DLD1 (cell line): Measurements from ENCODE around the gene OR12D2.
"Not testable (repeated sequence)": the region's sequence is repeated elsewhere in the genome, so short reads cannot be mapped to it uniquely, and the experiment has no call there.

Experiments
- in situ Hi-C: cut with HindIII; loops from 2 replicates; pipeline ENCODE4 v1.10.0; 2017; ENCODE audit warnings: low sequenced_read_pairs

The OR12D2 gene

GRCh38 chr6:29395331-29395730 is at the start of gene OR12D2:
Gene OR12D2 (plus strand): TSS chr6:29395631. CDS start chr6:29396700, 1,069 bp downstream.
- in situ Hi-C loops = no loop called here

DNA sequence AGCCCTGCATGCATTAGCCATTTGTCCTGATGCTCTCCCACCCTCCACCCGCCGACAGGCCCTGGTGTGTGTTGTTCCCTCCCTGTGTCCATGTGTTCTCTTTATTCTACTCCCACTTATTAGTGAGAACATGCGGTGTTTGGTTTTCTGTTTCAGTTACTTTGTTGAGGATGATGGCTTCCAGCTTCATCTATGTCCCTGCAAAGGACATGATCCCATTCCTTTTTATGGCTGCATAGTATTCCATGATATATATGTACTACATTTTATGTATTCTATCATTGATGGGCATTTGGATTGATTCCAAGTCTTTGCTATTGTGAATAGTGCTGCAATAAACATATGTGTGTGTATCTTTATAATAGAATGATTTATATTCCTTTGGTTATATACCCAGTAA is 46.1 kb upstream of the OR12D2 start:
- in situ Hi-C loops = not testable (repeated sequence)

GRCh38 chr6:29354980-29355379 is 40.5 kb upstream of the OR12D2 start:
- in situ Hi-C loops = no loop called here

DNA sequence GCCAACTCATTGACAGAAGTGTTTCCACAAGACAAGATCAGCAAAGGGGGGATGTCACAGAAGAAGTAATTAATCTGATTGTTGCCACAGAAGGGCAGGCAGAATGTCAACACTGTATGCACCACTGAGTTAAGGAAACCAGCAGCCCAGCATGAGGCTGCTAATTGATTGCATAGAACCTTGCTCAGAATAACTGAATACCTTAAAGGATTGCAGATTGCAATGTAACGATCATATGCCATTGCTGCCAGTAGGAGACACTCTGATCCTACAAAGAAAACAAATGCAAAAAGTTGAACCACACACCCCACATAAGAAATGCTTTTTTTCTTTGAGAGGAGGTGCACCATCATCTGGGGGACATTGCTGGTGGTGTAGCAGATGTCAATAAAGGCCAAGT is 39.8 kb upstream of the OR12D2 start:
- in situ Hi-C loops = no loop called here

- in situ Hi-C loops = no loop called here
These were observed 26.7 kb upstream of the OR12D2 start, which contains the start of gene OR5V1 for GRCh38 chr6:29368765-29369164. Gene OR5V1 (minus strand): TSS chr6:29368865. CDS start chr6:29356195, 12,670 bp downstream.

DNA sequence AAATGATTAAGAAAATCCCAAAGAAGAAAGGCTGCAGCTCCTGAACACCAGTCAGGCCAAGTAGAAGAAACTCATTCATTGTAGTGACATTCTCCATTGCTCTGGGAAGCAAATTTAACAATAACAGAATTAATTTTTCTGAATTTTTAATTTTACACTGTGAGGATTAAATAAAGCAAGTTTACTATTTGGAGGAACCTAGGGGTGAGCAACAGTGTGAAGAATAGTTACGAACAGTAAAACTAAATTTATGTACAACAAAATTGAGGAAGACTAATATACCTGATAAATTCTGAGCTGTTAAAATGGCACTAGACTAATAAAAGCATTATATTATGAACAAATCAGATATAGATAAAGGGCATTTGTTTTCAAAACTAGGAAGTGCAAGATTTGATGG is 20.2 kb upstream of the OR12D2 start, which contains the start of gene OR12D3:
Gene OR12D3 (minus strand): TSS at position 101 of the 400 bp plus-strand sequence. CDS start 4 bp downstream, at position 97.
- in situ Hi-C loops = no loop called here

GRCh38 chr6:29376003-29376402 is 19.4 kb upstream of the OR12D2 start:
- in situ Hi-C loops = no loop called here

DNA sequence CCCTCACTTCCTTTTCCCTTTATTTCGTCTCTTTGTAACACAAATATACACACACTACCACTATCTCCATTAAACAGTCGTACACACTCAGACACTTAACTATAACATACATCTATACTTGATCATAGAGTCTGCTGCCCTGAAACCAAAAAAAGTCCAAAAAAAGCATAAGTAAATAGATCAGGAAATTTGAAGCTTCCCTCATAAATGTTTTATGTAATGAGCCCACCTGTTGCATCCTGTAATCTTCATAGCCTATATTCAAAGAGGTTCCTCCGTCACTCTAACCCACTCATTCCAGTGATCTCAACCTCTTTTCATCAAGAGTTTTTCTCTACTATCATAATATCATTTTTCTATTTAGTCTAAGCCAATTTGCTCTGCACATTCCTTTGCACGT is 6.9 kb upstream of the OR12D2 start:
- in situ Hi-C loops = no loop called here

- in situ Hi-C loops = no loop called here
These were observed 4.1 kb downstream of the OR12D2 start for GRCh38 chr6:29399525-29399924.

GRCh38 chr6:29403801-29404200 is 8.4 kb downstream of the OR12D2 start:
- in situ Hi-C loops = no loop called here

DNA sequence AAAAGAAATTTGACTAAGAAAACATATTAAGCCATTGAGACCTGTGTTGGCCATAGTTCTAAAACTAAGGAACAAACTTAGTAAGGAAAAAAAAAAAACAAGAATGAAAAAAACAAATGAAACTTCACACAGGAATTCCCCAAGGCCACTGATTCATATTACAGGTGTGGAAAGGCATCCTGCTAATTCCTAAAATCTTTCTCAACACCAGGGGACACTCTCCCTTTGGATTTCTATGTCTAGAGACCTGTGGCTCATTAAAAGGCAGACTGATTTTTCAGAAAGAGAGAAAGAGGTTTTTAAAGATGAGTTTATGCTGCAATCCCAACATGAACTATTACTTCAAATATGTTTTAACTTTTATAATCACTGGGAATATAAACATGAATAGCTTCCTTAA is 19.2 kb downstream of the OR12D2 start, which contains the start of gene OR12D1:
Gene OR12D1 (plus strand): TSS at position 341 of the 400 bp plus-strand sequence.
- in situ Hi-C loops = no loop called here

GRCh38 chr6:29419516-29419915 is 24.1 kb downstream of the OR12D2 start:
- in situ Hi-C loops = no loop called here

GRCh38 chr6:29424168-29424567 is 28.7 kb downstream of the OR12D2 start:
- in situ Hi-C loops = no loop called here

DNA sequence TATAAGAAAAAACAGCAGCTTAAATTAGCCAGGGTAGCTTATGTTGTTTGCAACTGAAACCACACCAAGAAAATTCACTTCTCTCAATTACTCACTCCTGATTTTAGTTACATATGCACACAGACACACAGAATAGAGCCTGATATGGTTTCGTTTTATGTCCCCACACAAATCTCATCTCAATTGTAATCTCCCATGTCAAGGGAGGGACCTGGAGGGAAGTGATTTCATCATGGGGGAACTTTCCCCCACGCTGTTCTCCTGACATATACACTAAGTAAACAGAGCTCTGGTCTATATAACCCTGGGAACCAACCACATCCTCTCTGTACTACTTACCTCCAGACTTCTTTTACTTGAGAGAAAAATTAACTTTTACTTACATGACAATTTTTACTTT is 29.1 kb downstream of the OR12D2 start:
- in situ Hi-C loops = no loop called here

DNA sequence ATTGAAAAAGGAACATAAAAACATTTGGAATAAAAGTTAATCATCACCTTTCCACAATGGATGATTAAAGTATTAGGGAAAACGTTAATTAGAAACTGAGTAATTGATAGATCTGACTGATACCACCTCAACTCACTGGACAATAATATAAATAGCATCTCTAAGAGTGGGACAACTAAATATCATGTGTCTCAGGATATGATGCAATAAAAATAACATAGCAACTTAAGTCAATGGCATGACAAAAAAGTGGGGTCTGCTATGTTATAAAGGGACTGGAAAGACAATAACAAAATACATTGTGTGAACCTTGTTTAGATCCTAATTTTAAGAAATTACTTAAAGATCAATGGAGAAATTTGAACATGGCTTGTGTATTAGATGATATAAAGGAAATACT is 29.6 kb downstream of the OR12D2 start:
- in situ Hi-C loops = no loop called here

DNA sequence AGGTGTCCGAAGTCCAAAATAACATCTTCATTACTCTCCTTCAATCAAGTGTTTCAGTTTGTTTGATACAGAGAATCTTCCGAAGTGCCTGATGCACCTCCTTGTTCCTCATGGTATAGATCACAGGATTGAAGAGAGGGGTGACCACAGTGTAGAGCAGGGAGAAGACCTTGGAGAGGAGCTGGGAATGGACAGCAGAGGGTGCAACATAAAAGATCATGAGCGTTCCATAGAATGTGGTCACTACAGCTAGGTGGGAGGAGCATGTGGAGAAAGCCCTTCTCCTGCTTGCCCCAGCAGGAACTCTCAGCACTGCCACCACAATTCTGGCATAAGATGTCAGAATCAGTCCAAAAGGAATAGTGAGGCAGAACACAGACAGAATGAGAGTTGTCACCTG is 31.2 kb downstream of the OR12D2 start:
- in situ Hi-C loops = no loop called here

DNA sequence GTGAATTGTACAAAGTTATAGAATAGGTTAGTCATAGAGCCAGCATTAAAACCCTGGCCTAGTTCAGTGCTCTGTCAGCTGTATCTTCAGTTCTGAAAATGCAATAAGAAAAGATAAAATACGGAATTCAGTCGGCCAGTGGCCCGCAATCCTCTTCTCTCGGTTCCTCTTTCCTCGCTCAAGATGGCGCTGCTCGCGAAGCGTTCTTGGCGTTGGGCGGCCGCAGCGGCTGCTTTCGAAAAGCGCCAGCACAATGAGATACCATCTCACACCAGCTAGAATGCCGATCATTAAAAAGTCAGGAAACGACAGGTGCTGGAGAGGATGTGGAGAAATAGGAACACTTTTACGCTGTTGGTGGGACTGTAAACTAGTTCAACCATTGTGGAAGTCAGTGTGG is 41.3 kb downstream of the OR12D2 start:
- in situ Hi-C loops = not testable (repeated sequence)

- in situ Hi-C loops = no loop called here
These were observed 43.6 kb downstream of the OR12D2 start, which contains the start of gene OR10C1 for GRCh38 chr6:29439006-29439405. Gene OR10C1 (plus strand): TSS chr6:29439306. CDS start chr6:29440016, 710 bp downstream.

DNA sequence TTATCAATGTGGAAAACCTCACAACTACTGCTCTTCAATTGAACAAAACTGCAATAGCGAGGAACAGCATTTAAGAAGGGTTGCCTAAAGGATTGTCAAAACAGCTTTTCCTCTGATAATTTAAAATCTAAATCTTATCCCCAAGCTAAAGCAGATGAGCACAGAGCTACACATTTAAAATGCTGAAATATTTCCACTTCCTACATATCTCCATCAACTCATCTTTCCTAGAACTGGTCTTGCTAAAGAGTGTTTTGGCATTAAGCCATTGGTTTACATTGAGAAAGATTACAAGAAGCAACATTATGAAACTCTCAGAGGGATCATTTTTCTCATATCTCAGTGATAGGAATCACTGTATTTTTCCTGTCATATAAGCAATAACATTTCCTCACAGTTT is 47.3 kb downstream of the OR12D2 start:
- in situ Hi-C loops = no loop called here

- in situ Hi-C loops = not testable (repeated sequence)
These were observed 48.6 kb downstream of the OR12D2 start for GRCh38 chr6:29444031-29444430.
